ENCODE measurements around the gene EN2.
A peak's percentile ranks its signal among the peaks of the same experiment; 100 is the strongest.

Gene EN2

DNA sequence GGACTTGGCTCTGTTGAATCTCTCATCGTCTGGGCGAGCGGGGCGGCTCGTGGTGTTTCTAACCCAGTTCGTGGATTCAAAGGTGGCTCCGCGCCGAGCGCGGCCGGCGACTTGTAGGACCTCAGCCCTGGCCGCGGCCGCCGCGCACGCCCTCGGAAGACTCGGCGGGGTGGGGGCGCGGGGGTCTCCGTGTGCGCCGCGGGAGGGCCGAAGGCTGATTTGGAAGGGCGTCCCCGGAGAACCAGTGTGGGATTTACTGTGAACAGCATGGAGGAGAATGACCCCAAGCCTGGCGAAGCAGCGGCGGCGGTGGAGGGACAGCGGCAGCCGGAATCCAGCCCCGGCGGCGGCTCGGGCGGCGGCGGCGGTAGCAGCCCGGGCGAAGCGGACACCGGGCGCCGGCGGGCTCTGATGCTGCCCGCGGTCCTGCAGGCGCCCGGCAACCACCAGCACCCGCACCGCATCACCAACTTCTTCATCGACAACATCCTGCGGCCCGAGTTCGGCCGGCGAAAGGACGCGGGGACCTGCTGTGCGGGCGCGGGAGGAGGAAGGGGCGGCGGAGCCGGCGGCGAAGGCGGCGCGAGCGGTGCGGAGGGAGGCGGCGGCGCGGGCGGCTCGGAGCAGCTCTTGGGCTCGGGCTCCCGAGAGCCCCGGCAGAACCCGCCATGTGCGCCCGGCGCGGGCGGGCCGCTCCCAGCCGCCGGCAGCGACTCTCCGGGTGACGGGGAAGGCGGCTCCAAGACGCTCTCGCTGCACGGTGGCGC lies at the start of gene EN2:
EN2 (plus strand) TSS at position 19 of the 767 bp plus-strand sequence; CDS start at position 268, 249 bp downstream.
- DNase-seq = no peak

GRCh38 chr7:155408651-155409586 lies 49.0 kb upstream of the EN2 start:
- DNase-seq = no peak

DNA sequence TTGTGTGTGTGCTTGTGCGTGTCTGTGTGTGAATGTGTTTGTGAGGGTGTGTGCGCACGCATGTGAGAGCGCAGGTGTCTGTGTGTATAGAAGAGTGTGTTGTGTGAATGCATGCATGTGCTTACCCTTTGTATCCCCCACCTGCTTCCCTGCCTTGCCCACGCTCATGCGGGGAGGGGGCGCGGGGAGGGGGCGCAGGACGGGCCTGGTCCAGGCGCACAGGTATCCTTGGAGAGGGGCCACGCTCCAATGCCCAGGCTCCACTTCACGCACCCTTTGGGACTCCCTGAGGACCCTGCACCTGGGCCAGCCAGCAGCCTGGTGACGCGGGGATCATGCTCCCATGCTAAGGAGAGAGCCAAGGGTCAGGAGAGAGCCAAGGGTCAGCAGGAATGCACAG lies 47.9 kb upstream of the EN2 start:
- DNase-seq = no peak

DNA sequence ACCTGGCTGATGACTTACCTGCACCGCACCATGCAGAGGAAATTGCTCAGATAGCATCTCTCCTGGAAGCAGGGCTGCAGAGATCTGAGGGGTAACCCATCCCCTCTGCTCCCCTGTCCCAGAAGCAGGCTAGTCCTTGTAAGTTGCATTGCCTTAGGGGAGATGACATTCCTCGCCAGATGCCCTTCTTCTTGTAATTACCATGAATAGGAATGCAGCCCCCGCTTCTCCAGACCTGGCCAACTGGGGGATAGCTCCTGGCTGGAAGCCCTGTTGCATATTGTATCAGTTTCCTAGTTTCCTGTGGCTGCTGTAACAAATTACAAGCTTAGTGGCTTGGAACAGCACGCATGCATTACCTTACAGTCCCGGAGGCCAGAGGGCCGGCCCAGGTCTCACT lies 47.5 kb upstream of the EN2 start:
- DNase-seq = no peak

DNA sequence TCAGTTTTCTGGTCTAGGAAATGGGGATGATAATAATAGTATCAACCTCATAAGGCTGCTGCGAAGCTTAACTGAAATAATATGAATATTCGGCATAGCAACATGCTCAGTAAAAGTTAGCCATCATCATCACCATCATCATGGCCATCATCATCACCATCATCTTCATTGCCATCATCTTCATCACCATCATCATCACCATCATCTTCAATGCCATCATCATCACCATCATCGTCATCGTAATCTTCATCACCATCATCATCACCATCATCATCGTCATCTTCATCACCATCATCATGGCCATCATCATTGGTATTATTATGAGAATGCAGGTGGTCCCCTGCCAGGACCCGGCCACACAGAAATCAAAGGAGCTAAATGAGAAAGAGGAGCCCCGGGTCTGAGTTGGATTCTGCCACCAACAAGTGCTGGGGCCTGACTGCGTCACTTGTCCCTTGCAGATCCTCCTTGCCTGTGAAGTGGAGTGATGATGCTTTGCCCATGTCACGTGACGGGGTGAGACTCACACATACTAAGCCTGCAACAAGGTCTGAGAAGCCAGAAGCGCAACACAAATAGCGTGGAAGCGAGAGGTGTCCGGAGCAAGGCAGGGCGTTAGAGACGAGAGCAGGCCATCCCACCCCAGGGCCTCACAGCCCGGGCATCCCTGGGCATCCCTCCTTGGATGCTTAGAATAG lies 46.1 kb upstream of the EN2 start:
- DNase-seq = no peak

DNA sequence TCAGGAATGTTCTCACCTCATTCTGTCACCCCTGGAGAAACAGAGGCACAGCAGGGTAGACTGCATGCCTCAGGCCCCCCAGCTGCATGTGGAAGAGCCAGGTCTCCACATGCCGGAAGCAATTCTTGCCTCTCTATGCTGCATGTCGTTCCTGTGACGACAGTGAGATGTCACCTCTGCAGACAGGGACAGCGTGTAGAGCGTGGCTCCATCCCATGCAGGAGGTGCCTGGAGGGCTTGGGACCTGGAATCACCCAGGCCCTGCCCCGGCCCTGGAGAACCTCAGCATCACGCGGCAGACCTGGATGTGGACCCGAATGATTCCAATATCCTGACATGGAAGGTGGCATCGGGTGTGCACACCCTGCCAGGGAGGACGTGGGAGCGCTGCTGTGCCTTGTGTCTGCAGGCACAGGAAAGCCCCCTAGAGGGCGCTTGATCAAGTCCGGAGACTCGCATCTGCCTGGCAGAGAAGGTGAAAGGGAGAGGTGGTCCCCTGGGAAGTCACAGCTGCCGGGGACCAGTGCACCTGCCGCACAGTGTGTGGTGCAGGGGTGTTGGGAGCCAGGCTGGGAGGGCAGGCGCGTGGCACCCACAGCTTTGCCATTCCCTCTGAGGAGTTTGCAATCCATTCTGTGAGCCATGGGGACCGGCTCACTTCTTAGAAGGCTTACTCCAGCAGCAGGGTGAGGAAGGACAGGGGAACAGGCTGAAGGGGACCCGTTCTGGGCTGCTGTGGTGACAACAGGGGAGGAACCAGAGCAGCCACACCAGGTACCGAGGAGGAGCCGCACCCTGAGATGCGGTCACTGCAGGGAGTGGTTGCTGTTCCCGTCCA lies 45.3 kb upstream of the EN2 start:
- peak; percentile 14 for DNase-seq

DNA sequence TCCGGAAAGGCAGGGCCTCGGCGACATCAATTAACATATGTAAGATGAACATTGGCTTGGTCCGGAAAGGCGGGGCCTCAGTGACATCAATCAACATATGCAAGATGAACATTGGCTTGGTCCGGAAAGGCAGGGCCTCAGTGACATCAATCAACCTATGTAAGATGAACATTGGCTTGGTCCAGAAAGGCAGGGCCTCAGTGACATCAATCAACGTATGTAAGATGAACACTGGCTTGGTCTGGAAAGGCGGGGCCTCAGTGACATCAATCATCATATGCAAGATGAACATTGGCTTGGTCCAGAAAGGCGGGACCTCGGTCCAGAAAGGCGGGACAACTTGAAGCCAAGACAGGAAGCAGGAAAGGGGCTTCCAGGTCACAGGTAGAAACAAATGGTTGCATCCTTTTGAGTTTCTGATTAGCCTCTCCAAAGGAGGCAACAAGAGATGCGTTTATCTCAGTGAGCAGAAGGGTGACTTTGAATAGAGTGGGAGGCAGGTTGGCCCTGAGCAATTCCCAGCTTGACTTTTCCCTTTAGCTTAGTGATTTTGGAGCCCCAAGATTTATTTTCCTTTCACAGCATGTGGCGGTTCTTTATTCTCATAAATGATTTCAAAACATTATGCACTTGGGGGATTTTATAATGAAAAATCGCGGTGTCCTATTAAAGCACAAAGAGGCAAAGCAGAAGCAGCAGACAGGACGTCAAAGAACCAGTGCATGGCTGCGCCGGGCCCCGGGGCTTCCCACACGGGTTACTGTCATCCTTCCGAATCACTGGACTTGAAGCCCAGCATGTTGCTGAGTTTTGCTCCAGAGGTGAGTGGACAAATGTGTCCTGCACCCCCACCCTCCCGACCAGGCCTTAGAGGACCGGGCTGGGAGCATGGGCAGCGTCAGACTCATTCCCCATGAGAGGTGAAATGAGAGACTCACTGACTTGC lies 43.1 kb upstream of the EN2 start:
- no peak for DNase-seq

DNA sequence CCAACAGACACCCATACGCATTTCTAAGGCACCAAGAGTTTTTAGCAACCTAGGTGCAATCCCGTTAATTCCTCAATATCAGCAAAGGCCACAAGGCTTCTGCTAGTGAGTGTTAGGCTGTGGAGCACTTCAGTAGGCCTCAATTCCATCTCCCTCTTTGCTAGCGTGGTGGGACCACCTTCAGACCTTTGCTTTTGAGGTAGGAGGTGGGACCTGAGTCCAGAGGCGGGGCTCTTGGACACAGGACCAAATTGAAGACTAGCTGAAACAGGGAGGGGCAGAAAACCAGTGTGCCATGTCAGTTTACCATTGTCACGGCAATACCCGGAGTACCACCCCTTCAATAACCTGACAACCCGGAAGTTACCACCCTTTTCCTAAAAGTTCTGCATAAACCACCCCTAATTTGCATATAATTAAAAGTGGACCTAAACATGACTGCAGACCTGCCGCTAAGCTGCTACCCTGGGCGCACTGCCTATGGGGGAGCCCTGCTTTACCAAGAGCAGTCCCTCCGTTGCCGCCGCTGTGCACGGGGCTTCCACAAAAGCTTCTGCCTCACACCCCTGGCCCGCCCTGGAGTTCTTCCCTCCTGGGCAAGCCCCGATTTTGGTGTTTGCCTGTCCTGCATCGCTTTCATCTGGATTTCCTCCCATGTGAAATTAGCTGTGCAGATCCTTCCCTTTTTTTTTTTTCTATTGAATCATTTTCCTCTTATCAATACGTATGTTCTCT lies 41.1 kb upstream of the EN2 start:
- no peak for DNase-seq

GRCh38 chr7:155418304-155418703 lies 39.6 kb upstream of the EN2 start:
- DNase-seq = no peak

GRCh38 chr7:155418941-155419755 lies 38.8 kb upstream of the EN2 start:
- DNase-seq = no peak

GRCh38 chr7:155420116-155420515 lies 37.8 kb upstream of the EN2 start:
- no peak for DNase-seq

DNA sequence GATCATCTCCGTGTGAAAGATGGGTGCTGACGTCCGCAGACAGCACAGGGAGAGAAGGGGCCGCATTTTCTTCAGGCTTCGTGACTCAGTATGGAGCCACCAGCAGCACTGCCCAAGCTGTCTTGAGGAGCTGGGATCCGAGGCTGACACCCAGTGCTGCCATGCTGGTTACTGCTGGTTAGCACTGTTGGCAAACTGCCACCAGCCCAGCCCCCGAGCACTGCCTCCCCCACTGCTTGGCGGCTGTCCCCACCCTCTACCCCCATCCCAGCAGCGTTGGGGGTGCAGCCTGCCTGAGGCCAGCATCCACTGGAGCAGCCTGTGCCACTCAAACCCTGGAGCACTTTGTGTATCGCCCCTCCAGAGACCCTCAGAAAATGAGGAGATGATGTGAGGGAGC lies 35.8 kb upstream of the EN2 start:
- DNase-seq = no peak

- DNase-seq = no peak
Measured at GRCh38 chr7:155422599-155423336, 35.2 kb upstream of the EN2 start.

DNA sequence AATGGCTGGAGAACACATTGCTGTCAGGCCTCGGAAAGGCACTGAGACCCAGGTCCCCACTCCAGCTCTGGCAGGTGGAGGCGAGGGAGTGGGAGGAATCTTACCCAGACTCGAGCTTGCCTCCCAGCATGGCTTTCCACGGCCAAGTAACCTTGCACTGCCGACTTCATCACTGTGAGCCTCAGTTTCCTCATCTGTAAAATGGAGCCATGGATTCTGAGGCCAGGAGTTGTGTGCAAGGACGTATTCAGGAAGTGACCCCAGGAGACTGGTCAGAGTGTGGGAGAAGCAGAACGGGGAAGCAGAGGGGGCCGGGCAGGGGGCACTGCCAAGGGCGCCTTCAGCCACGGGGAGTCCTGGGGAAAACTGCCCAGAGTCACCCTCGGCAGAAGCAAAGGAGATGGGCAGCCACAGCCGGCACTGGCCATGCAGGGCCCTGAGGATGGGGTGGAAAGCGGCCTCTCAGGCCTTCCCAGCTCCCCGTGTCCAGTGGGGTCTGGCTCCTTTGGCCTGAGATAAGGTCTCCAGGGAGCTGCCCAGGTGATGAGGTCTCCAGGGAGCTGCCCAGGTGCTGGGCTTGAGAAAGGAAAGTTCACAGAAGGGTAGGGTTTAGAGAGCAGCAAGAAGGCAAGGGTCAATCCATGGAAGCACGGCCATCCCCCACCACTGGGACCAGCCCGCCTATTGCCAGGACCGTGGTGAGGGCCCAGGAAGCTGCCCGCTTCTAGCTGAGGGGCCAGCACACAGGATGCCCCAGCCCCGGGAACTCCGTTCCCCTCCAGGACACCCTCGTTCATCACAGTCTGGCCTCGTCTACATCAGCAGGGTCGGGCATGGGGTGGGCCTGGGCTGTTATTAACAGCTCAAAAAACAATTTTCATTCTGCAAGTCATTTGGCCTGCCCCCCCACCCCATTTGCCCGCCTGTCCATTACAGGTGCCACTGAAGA lies 34.3 kb upstream of the EN2 start:
- DNase-seq = no peak

DNA sequence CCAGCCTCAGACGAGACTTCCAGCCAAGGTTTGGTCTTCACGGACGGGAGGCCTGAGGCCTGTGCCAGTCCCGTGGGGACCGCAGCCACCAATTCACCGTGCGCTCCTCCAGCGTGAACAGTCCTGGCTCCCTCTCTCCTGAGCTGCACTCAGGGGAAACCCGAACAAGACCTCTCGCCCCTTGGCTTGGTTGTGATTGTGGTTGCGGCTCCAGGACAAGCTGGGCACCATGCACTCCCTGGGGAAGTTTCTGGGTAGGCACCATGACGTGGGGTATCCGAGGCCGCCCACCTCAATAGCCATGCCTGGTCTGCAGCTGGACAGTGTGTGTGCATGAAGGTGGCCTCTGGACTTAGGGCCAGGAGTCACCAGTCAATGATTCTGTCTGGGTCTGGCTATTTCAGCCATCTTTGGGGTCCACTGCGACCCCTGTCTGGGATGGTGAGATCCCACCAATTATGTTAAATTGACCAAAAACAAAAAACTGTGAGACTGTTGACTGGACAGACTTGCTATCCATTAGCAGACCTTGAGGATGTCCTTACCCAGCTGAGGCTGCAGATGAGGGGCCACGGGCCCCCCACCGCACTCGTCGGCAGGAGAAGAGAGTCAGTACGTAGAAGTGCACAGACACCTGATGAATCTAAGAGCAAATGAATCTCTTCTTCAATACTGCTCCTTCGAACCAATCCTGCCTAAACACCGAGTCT lies 33.5 kb upstream of the EN2 start:
- DNase-seq = no peak

GRCh38 chr7:155425011-155425340 lies 33.0 kb upstream of the EN2 start:
- DNase-seq = no peak

GRCh38 chr7:155425887-155426286 lies 32.0 kb upstream of the EN2 start:
- DNase-seq = no peak
